GM12874 (cell line): ENCODE measurements around the gene ASB13.

Experiments used
- TF ChIP-seq, protein P1 (sequence below): IDR thresholded peaks from 2 replicates; pipeline ENCODE4 v1.5.1; 2011; ENCODE audit warnings: low read depth, mild to moderate bottlenecking, control low read depth, low read length, moderate library complexity; ENCODE audit not compliant: insufficient read depth

ASB13 gene

DNA sequence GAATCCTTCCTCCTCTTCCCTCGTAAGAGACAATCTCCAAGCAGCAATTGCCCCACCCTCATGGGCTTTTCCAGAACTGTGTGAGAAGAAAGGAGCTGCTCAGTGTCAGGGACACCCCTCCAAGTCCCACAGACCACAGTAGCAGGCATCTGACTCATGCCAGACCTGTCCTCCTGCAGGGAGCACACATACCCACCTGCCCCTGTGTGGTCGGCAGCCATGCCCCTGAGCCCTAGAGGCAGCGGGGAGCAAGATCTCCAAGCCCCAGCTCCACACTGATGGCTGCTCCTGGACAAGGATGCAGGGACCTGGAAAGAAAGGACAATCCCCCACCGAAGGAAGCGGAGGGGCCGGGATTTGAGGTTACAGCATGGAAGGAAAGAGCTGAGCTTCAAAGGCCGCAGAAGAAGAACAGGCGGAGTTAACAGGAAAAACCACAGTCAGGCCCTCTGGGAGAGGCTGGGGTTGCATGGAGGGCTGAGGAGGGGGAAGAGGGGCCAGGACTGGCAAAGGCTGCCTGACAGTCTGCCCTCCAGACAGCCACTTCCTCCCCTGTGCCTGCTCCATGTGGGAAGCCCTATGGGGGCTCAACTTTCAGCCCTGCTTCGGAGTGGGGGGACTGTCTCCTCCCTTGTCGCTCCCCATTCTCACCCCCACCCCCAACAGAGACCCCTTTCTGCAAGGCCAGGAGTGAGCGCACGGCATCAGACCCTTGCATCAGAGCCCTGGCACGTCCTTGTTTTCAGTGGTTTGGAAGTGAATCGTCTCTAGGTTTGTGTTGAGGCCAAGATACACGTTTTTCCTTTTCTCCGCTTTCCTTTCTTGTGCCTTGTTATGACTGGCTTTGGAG is 46.8 kb downstream of the ASB13 start:
- TF ChIP-seq, protein P1, sequence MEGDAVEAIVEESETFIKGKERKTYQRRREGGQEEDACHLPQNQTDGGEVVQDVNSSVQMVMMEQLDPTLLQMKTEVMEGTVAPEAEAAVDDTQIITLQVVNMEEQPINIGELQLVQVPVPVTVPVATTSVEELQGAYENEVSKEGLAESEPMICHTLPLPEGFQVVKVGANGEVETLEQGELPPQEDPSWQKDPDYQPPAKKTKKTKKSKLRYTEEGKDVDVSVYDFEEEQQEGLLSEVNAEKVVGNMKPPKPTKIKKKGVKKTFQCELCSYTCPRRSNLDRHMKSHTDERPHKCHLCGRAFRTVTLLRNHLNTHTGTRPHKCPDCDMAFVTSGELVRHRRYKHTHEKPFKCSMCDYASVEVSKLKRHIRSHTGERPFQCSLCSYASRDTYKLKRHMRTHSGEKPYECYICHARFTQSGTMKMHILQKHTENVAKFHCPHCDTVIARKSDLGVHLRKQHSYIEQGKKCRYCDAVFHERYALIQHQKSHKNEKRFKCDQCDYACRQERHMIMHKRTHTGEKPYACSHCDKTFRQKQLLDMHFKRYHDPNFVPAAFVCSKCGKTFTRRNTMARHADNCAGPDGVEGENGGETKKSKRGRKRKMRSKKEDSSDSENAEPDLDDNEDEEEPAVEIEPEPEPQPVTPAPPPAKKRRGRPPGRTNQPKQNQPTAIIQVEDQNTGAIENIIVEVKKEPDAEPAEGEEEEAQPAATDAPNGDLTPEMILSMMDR = no peak

DNA sequence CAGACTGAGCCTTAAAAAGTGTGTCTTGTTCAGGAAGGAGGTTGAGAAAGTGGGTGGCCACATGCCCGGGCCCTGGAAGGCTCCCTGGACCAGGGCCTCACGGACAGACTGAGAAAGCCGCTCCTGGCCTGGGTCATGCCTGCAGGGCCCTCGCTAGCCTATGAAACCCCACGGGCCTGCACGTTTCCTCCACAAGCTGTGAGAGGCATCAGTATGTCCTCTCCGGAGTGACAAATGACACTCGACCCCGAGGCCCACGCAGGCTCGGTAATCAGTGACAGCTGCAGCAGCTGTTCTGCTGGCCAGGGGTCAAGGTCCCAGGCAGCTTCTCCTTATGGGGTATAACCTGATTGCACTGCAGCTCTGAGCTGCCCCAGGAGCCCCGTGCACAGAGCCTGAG is 47.6 kb downstream of the ASB13 start:
- TF ChIP-seq, protein P1 = no peak

DNA sequence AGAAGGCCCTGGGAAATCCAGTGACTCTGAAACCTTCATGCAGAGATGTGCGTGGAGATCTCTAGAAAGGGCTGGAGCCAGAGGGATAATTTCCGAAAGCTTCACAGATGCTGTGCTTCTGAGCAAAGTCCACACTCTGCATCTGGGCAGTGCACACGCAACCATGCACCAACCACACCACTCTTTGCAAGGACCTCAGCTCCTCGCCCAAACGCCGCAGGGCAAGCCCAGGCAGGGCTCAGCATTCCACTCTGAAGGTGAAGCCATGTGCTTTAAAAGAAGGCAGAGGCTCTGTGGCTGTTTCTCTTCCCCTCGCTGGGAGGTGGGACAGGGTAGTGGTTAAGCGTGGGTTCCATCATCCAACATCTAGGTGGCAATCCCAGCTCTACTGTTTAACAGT is 48.4 kb downstream of the ASB13 start:
- TF ChIP-seq, protein P1 = no peak

DNA sequence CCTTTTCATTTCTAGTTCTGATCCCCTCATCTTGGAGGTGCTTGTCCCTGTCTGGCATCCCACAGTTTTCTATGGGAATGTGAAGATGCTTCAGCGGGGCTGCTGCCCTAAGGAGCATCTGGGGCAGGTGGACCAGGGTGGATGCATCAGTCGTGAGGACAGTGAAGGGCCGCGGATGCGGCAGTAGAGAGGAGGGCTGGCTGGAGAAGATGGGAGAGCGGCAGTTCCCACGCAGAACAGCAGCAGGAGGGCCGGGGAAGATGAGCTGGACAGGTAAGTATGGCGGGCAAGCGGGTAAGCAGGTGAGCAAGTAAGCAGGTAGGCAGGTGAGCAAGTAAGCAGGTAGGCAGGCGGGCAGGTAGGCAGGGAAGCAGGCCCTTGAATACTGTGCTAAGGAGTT is 48.9 kb downstream of the ASB13 start:
- TF ChIP-seq, protein P1 = no peak

DNA sequence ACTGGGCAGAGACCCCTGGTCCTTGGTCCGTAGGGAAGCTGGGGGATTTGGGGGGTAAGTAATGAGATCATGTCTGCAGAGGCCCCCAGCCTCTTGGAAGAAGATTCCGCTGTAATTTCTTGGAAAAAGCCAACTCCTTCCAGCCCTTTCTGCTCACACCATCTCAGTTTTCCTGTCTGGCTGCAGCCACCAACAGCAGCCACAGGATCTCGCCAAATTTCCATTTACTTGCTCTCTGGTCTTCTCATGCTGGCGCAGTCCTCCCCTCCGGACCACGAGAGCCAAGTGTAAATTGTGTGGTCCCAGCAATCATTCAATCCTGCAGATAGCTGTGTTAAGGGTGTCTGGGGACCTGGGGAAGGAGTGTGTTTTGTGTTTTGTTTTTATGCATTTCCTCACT is 49.6 kb downstream of the ASB13 start:
- TF ChIP-seq, protein P1 = no peak

DNA sequence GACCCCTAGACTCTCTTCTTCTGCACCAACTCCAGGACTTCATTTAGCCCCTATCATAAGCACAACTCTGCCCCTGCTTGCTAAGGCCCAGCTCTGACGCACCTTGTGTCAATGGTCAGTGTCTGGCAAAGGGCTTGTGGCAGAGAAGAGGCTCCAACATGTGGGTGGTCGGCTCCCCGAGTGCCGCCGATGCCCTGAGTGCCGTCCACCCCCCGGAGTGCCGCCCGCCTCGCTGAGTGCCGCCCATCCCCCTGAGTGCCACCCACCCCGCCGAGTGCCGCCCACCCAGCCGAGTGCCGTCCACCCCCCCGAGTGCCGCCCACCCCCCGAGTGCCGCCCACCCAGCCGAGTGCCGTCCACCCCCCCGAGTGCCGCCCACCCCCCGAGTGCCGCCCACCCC is 50.3 kb downstream of the ASB13 start:
- TF ChIP-seq, protein P1 = no peak

DNA sequence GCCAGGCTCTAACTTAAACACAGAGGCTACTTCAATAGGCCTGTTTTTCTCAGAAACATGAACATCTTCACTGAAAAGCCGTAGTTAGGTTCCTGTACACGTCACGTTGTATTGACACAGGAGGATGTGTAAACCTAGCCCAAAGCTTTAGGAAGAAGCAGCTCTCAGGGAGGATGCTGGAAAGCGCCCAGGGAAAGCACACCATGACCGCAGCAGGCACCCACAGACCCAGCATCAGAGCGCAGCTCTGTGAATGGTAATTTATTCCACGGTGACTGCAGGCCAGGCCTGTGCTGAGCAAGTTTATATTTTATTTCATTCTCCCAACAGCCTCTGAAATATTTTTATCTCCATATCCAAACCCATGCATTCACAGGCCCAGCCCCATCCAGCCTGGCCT is 51.1 kb downstream of the ASB13 start:
- TF ChIP-seq, protein P1 = no peak
